Caco-2 (cell line): ENCODE data around the gene CTNND2. TPM values are rescaled to one million over a fixed set of nuclear protein-coding genes. Genes with fewer than 3 reads are reported as not detected.

Source experiments
- BruUV-seq: library from RNA; stranded (reverse); fragments of 400-500 nt; replicated peaks from 2 replicates; lab custom pipeline; 2021; lab: Mats Ljungman, UMichigan
- CTCF ChIA-PET: fragments of 300-600 bp; sonication (Branson Sonifier 250); formaldehyde crosslinking; loops from one replicate; lab custom pipeline; 2022; ENCODE audit warnings: antibody characterized with exemption; lab: Charles Lee
- POLR2A ChIA-PET: fragments of 300-600 bp; sonication (Branson Sonifier 250); formaldehyde crosslinking; loops from one replicate; lab custom pipeline; 2022; ENCODE audit warnings: antibody characterized with exemption; lab: Charles Lee
- DNase-seq, 2 experiments: peaks; one replicate each; pipeline versions ENCODE4 v3.0.0 to v3.0.0-alpha.2; 2020 to 2022
- H3K27me3 ChIP-seq: replicated peaks from 2 replicates; pipeline ENCODE4 v1.6.0; 2011; ENCODE audit warnings: low read length; ENCODE audit not compliant: control insufficient read depth, insufficient read depth
- H3K36me3 ChIP-seq: 2 replicates; pipeline ENCODE4 v1.5.1; 2011; ENCODE audit warnings: low read length; ENCODE audit not compliant: control insufficient read depth, insufficient read depth
- H3K4me1 ChIP-seq: fragments of 250-450 bp; sonication (Bioruptor Pico); 2 replicates; pipeline ENCODE4 v1.5.1; 2020; ENCODE audit warnings: mild to moderate bottlenecking
- H3K4me3 ChIP-seq: 2 replicates; pipeline ENCODE4 v1.5.1; 2011; ENCODE audit warnings: low read depth, mild to moderate bottlenecking, control low read depth, low read length
- H3K9me3 ChIP-seq: fragments of 250-450 bp; sonication (Bioruptor Pico); 2 replicates; pipeline ENCODE4 v1.5.1; 2020; ENCODE audit warnings: mild to moderate bottlenecking, moderate library complexity
- H3K27ac Mint-ChIP-seq: one replicate; pipeline ENCODE4 v1.8.0; 2022; ENCODE audit warnings: mixed read lengths; ENCODE audit not compliant: unreplicated experiment
- H3K27me3 Mint-ChIP-seq: one replicate; pipeline ENCODE4 v1.8.0; 2022; ENCODE audit warnings: mixed read lengths; ENCODE audit not compliant: insufficient read depth, unreplicated experiment
- H3K36me3 Mint-ChIP-seq: one replicate; pipeline ENCODE4 v1.8.0; 2022; ENCODE audit warnings: mild to moderate bottlenecking, mixed read lengths; ENCODE audit not compliant: insufficient read depth, unreplicated experiment
- H3K4me1 Mint-ChIP-seq: one replicate; pipeline ENCODE4 v1.8.0; 2022; ENCODE audit warnings: low read depth, mixed read lengths; ENCODE audit not compliant: unreplicated experiment
- H3K4me3 Mint-ChIP-seq: one replicate; pipeline ENCODE4 v1.8.0; 2022; ENCODE audit warnings: mild to moderate bottlenecking, moderate library complexity, mixed read lengths; ENCODE audit not compliant: unreplicated experiment
- H3K9me3 Mint-ChIP-seq: one replicate; pipeline ENCODE4 v1.8.0; 2022; ENCODE audit warnings: mixed read lengths; ENCODE audit not compliant: unreplicated experiment
- intact Hi-C: fragments of 100-400 bp; cut with micrococcal nuclease; formaldehyde crosslinking; loops from one replicate; pipeline ENCODE4 v1.10.0; 2022; ENCODE audit not compliant: unreplicated experiment
- total RNA-seq: library from RNA; stranded (reverse); gene quantifications from 2 replicates; pipeline ENCODE4 v1.2.3, GENCODE V29; 2022
- TF ChIP-seq, protein P1 (sequence below), 2 experiments: fragments of 200-600 bp in 1 of 2; IDR thresholded peaks; 1 replicate in 1 of 2; 2 replicates in 1 of 2; pipeline versions ENCODE4 v1.5.1 to v1.8.0; 2011 to 2022; ENCODE audit warnings: antibody characterized with exemption in 1 of 2, control low read depth in 1 of 2, inconsistent platforms in 1 of 2, low read depth in 1 of 2, low read length in 1 of 2, mild to moderate bottlenecking in 1 of 2, moderate library complexity in 1 of 2; ENCODE audit not compliant: insufficient read depth in 1 of 2, severe bottlenecking in 1 of 2, unreplicated experiment in 1 of 2

Gene CTNND2
- total RNA-seq, 1 experiment from 2014 or later = 0.32 TPM

DNA sequence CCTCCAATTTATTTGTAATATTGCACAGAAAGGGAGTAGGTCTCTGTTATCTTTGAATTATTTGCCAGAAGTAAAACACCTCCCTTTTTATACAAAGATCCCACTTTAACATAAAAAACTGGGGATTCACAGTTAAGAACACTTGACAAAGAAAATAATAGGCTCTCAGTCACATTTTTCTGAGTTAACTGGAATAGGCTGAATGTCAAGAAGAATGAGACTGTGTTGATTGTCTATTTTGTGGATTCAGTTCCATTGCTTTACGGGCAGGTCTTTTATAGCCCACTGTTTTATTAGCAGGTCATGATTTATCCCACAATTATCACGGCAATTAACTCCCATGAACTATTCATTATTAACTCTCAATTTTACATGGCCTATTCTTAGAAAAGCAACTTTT lies 427.4 kb downstream of the CTNND2 start:
- Mint-ChIP-seq H3K27ac (no peak overlapping the region), H3K27me3 (no peaks in the 10 kb centered on the region), H3K36me3 (no peaks in the 10 kb centered on the region), H3K4me3 (no peak overlapping the region), H3K9me3 (peaks cover 9% of the 10 kb centered on the region), H3K4me1 (no peaks in the 10 kb centered on the region)
- no peaks in the 10 kb centered on the region for H3K4me1 ChIP-seq
- POLR2A ChIA-PET = no interaction called here
- H3K27me3 ChIP-seq = no peaks in the 10 kb centered on the region
- DNase-seq = no peak
- TF ChIP-seq, protein P1, sequence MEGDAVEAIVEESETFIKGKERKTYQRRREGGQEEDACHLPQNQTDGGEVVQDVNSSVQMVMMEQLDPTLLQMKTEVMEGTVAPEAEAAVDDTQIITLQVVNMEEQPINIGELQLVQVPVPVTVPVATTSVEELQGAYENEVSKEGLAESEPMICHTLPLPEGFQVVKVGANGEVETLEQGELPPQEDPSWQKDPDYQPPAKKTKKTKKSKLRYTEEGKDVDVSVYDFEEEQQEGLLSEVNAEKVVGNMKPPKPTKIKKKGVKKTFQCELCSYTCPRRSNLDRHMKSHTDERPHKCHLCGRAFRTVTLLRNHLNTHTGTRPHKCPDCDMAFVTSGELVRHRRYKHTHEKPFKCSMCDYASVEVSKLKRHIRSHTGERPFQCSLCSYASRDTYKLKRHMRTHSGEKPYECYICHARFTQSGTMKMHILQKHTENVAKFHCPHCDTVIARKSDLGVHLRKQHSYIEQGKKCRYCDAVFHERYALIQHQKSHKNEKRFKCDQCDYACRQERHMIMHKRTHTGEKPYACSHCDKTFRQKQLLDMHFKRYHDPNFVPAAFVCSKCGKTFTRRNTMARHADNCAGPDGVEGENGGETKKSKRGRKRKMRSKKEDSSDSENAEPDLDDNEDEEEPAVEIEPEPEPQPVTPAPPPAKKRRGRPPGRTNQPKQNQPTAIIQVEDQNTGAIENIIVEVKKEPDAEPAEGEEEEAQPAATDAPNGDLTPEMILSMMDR (IDR thresholded peaks at IDR 0.05; ENCODE audit: insufficient read depth in 1 of 2, low read depth in 1 of 2, low read length in 1 of 2, severe bottlenecking in 1 of 2, unreplicated experiment in 1 of 2) = no peak
- no peak overlapping the region for H3K4me3 ChIP-seq
- no peaks in the 10 kb centered on the region for H3K9me3 ChIP-seq
- BruUV-seq = no TSS peak
- CTCF ChIA-PET = no interaction called here
- intact Hi-C loops = no loop called here
- H3K36me3 ChIP-seq = no peaks in the 10 kb centered on the region

DNA sequence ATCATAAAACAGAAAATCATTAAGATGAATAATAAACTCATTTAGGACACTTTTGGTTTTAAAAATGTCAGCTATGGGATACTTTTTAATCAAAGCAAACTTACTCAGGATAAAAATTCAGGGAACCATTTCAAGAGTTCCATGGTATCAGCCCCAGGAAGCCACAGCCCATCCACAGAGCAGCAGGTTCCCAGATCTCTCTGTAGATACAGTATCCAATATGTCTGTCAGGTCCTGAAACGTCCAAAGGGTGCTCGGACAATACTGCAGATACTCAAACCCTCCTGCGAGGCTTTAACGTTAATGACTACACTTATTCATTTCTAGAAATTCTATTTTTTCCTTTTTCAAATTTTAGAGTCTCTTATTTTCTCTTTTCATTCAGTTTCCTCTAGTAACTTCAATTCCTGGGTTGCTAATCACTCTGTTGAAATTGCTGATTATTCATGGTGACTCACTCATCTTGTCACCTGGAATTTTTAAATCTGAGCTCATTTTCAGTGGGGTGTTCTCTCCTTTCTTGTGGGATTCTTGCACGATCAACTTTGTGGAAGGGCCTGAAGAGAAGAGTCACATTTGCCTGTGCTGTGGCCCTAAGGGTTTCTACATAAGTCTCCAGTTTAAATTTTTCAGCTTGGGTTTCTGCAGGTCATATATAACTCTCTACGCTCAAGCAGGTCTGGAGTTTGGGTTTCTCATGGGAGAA lies 435.8 kb downstream of the CTNND2 start:
- H3K9me3 Mint-ChIP-seq = no peaks in the 10 kb centered on the region
- no peak for DNase-seq
- Histone ChIP-seq H3K4me1 (no peaks in the 10 kb centered on the region; the same call in 1 of the 2 replicates), H3K36me3 (no peaks in the 10 kb centered on the region), H3K9me3 (no peaks in the 10 kb centered on the region), H3K27me3 (no peaks in the 10 kb centered on the region), H3K4me3 (no peak overlapping the region)
- ChIA-PET CTCF (no interaction called here), POLR2A (no interaction called here)
- TF ChIP-seq, protein P1 (IDR thresholded peaks at IDR 0.05; ENCODE audit: insufficient read depth in 1 of 2, low read depth in 1 of 2, low read length in 1 of 2, severe bottlenecking in 1 of 2, unreplicated experiment in 1 of 2) = no peak
- H3K36me3 Mint-ChIP-seq = no peaks in the 10 kb centered on the region
- no peaks in the 10 kb centered on the region for H3K27me3 Mint-ChIP-seq
- H3K4me3 Mint-ChIP-seq = no peak overlapping the region
- no peak overlapping the region for H3K27ac Mint-ChIP-seq
- peaks cover 11% of the 10 kb centered on the region for H3K4me1 Mint-ChIP-seq
- BruUV-seq = no TSS peak
- intact Hi-C loops = no loop called here

DNA sequence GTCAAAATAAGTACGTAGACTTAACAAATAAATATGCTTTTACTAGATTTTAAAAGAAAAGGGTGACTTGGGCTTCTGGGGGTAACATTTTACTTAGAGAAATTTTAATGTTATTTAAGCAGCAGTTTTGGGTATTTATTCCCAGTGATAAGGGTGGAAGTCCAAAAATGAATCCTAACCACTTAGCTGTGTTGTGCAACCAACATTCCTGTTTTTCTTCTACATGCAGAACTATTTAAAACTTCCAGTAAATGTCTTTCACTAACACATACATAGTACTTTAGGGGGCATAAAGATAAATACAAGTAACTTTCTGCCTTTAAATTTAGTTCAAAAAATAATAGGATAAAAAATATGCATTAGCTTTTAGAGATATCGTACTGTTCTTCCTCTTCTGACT lies 436.7 kb downstream of the CTNND2 start:
- no peaks in the 10 kb centered on the region for H3K9me3 Mint-ChIP-seq
- Histone ChIP-seq H3K27me3 (no peaks in the 10 kb centered on the region), H3K9me3 (no peaks in the 10 kb centered on the region), H3K36me3 (no peaks in the 10 kb centered on the region), H3K4me1 (no peaks in the 10 kb centered on the region; the same call in 1 of the 2 replicates), H3K4me3 (no peak overlapping the region)
- CTCF ChIA-PET = no interaction called here
- no peaks in the 10 kb centered on the region for H3K27me3 Mint-ChIP-seq
- no TSS peak for BruUV-seq
- POLR2A ChIA-PET = no interaction called here
- no peak overlapping the region for H3K27ac Mint-ChIP-seq
- intact Hi-C loops = no loop called here
- peaks cover 11% of the 10 kb centered on the region for H3K4me1 Mint-ChIP-seq
- no peak for DNase-seq
- TF ChIP-seq, protein P1 (IDR thresholded peaks at IDR 0.05; ENCODE audit: insufficient read depth in 1 of 2, low read depth in 1 of 2, low read length in 1 of 2, severe bottlenecking in 1 of 2, unreplicated experiment in 1 of 2) = no peak
- H3K4me3 Mint-ChIP-seq = no peak overlapping the region
- H3K36me3 Mint-ChIP-seq = no peaks in the 10 kb centered on the region
